ENCODE results near the gene ABCC12. TPM values are rescaled to one million over a fixed set of nuclear protein-coding genes. Genes with fewer than 3 reads are reported as not detected.

Gene ABCC12
- total and polyA plus RNA-seq, 2 of the 4 experiments (the other 2 are of a cell fraction): under 0.01 TPM; not detected in 1

Other genes starting within 250 kb of the ABCC12 start
- 81.1 and 90.9 TPM in 2 replicates for gene LONP2, start 88.3 kb upstream of the ABCC12 start, total RNA-seq (2012; rRNA removed)
- 26.7 and 31.5 TPM in 2 replicates for gene LONP2, start 88.3 kb upstream of the ABCC12 start, polyA plus RNA-seq (2012; rRNA removed)
- gene ABCC11, start 91.5 kb upstream of the ABCC12 start, total RNA-seq (2012; rRNA removed): under 0.01 and 0.18 TPM in 2 replicates
- 0.06 and 0.09 TPM in 2 replicates for gene ABCC11, start 91.5 kb upstream of the ABCC12 start, polyA plus RNA-seq (2012; rRNA removed)
- 16.9 and 17.7 TPM in 2 replicates for gene SIAH1, start 229.4 kb upstream of the ABCC12 start, total RNA-seq (2012; rRNA removed)
- gene SIAH1, start 229.4 kb upstream of the ABCC12 start, polyA plus RNA-seq (2012; rRNA removed): 8.8 and 10.3 TPM in 2 replicates